Transverse colon (tissue), 3 donors: Measurements from ENCODE around the gene PUS1.

ENCODE experiments used
- POLR2A ChIP-seq: fragments of 450-650 bp; IDR thresholded peaks from one replicate; pipeline ENCODE4 v1.6.1; 2016; ENCODE audit warnings: antibody characterized with exemption, mild to moderate bottlenecking, moderate library complexity
- TF ChIP-seq, protein P1 (sequence below), 5 experiments: fragments of 200-600 bp in 3 of 5; fragments of 450-650 bp in 2 of 5; sonication (generic) in 3 of 5; IDR thresholded peaks; 1 replicate in 2 of 5; 2 replicates in 3 of 5; pipeline ENCODE4 v1.5.1; 2016 to 2017; ENCODE audit warnings: antibody characterized with exemption in 5 of 5, inconsistent platforms in 3 of 5, mild to moderate bottlenecking in 2 of 5, moderate library complexity in 1 of 5

DNA sequence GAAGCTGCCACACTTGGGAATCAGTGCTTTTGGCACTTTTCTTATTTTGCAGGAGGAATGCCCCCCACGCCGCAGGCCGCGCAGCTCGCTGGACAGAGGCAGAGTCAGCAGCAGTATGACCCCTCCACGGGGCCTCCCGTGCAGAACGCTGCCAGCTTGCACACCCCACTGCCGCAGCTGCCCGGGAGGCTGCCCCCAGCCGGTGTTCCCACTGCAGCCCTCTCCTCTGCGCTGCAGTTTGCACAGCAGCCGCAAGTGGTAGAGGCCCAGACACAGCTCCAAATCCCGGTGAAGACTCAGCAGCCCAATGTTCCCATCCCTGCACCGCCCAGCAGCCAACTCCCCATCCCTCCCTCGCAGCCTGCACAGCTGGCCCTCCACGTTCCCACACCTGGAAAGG lies 53.0 kb downstream of the PUS1 start:
- no peak for TF ChIP-seq POLR2A
- TF ChIP-seq, protein P1, sequence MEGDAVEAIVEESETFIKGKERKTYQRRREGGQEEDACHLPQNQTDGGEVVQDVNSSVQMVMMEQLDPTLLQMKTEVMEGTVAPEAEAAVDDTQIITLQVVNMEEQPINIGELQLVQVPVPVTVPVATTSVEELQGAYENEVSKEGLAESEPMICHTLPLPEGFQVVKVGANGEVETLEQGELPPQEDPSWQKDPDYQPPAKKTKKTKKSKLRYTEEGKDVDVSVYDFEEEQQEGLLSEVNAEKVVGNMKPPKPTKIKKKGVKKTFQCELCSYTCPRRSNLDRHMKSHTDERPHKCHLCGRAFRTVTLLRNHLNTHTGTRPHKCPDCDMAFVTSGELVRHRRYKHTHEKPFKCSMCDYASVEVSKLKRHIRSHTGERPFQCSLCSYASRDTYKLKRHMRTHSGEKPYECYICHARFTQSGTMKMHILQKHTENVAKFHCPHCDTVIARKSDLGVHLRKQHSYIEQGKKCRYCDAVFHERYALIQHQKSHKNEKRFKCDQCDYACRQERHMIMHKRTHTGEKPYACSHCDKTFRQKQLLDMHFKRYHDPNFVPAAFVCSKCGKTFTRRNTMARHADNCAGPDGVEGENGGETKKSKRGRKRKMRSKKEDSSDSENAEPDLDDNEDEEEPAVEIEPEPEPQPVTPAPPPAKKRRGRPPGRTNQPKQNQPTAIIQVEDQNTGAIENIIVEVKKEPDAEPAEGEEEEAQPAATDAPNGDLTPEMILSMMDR (IDR thresholded peaks at IDR 0.05) = no peak
